Measurements from ENCODE around the gene TAF11L2.
"Not testable (repeated sequence)": the region's sequence is repeated elsewhere in the genome, so short reads cannot be mapped to it uniquely, and the experiment has no call there.

Gene TAF11L2

GRCh38 chr5:17497931-17498330 is at the start of gene TAF11L2:
TSS of gene TAF11L2 (plus strand) at chr5:17498231.
- not testable (repeated sequence) for DNase-seq (ENCODE audit: low read depth)

GRCh38 chr5:17448877-17449276 is 49.2 kb upstream of the TAF11L2 start:
- no peak for DNase-seq (ENCODE audit: low read depth)

GRCh38 chr5:17452936-17453335 is 45.1 kb upstream of the TAF11L2 start:
- no peak for DNase-seq (ENCODE audit: low read depth)

- no peak for DNase-seq (ENCODE audit: low read depth)
Observed at GRCh38 chr5:17455942-17456341, 42.1 kb upstream of the TAF11L2 start.

GRCh38 chr5:17461793-17462192 is 36.2 kb upstream of the TAF11L2 start:
- DNase-seq (ENCODE audit: low read depth), result no peak

- DNase-seq (ENCODE audit: low read depth), result no peak
Observed at GRCh38 chr5:17463653-17464052, 34.4 kb upstream of the TAF11L2 start.

GRCh38 chr5:17470064-17470463 is 28.0 kb upstream of the TAF11L2 start:
- DNase-seq (ENCODE audit: low read depth), result no peak

- DNase-seq (ENCODE audit: low read depth), result not testable (repeated sequence)
Observed at GRCh38 chr5:17475064-17475463, 23.0 kb upstream of the TAF11L2 start.

GRCh38 chr5:17477043-17477442 is 21.0 kb upstream of the TAF11L2 start:
- DNase-seq (ENCODE audit: low read depth), result no peak

GRCh38 chr5:17477573-17478265 is 20.3 kb upstream of the TAF11L2 start:
- no peak for DNase-seq (ENCODE audit: low read depth)

- no peak for DNase-seq (ENCODE audit: low read depth)
Observed at GRCh38 chr5:17481378-17481777, 16.7 kb upstream of the TAF11L2 start.

- DNase-seq (ENCODE audit: low read depth), result no peak
Observed at GRCh38 chr5:17482790-17483189, 15.2 kb upstream of the TAF11L2 start.

GRCh38 chr5:17486464-17487173 is 11.4 kb upstream of the TAF11L2 start:
- DNase-seq (ENCODE audit: low read depth), result not testable (repeated sequence)

- no peak for DNase-seq (ENCODE audit: low read depth)
Observed at GRCh38 chr5:17487174-17487512, 10.9 kb upstream of the TAF11L2 start.

GRCh38 chr5:17491257-17491656 is 6.8 kb upstream of the TAF11L2 start:
- not testable (repeated sequence) for DNase-seq (ENCODE audit: low read depth)

GRCh38 chr5:17492770-17493169 is 5.3 kb upstream of the TAF11L2 start:
- no peak for DNase-seq (ENCODE audit: low read depth)

GRCh38 chr5:17497446-17497845 is 585 bp upstream of the TAF11L2 start:
- no peak for DNase-seq (ENCODE audit: low read depth)

GRCh38 chr5:17511775-17512325 is 13.8 kb downstream of the TAF11L2 start:
- no peak for DNase-seq (ENCODE audit: low read depth)

GRCh38 chr5:17517526-17517925 is 19.5 kb downstream of the TAF11L2 start:
- DNase-seq (ENCODE audit: low read depth), result not testable (repeated sequence)

- DNase-seq (ENCODE audit: low read depth), result not testable (repeated sequence)
Observed at GRCh38 chr5:17518067-17518466, 20.0 kb downstream of the TAF11L2 start, which contains the start of gene TAF11L3. TSS of gene TAF11L3 (plus strand) at chr5:17518367.

- DNase-seq (ENCODE audit: low read depth), result not testable (repeated sequence)
Observed at GRCh38 chr5:17519508-17519907, 21.5 kb downstream of the TAF11L2 start.

- not testable (repeated sequence) for DNase-seq (ENCODE audit: low read depth)
Observed at GRCh38 chr5:17521501-17521900, 23.5 kb downstream of the TAF11L2 start, which contains the start of gene TAF11L4. TSS of gene TAF11L4 (plus strand) at chr5:17521801.

GRCh38 chr5:17524935-17525334 is 26.9 kb downstream of the TAF11L2 start, which contains the start of gene TAF11L5:
TSS of gene TAF11L5 (plus strand) at chr5:17525235.
- not testable (repeated sequence) for DNase-seq (ENCODE audit: low read depth)
